Esophagus muscularis mucosa (tissue), 3 donors: ENCODE measurements around the gene ZBTB11.

Experiments
- CTCF ChIP-seq, 3 experiments: fragments of 200-600 bp in 2 of 3; fragments of 450-650 bp in 1 of 3; sonication (generic) in 2 of 3; IDR thresholded peaks; one replicate each; pipeline ENCODE4 v1.5.1; 2017 to 2019; ENCODE audit warnings: antibody characterized with exemption in 3 of 3, mild to moderate bottlenecking in 2 of 3, moderate library complexity in 1 of 3
- POLR2A ChIP-seq: fragments of 450-650 bp; IDR thresholded peaks from one replicate; pipeline ENCODE4 v1.6.1; 2017; ENCODE audit warnings: antibody characterized with exemption, moderate library complexity, mild to moderate bottlenecking, low read depth
- POLR2AphosphoS5 ChIP-seq, 2 donors: sonication (generic); formaldehyde crosslinking; IDR thresholded peaks; one replicate each; pipeline ENCODE4 v1.6.1; 2017; ENCODE audit warnings: antibody characterized with exemption in 2 of 2

GRCh38 chr3:101619734-101620133 lies 57.2 kb downstream of the ZBTB11 start:
- TF ChIP-seq CTCF (IDR thresholded peaks at IDR 0.05) (no peak), POLR2A (no peak), POLR2AphosphoS5 (IDR thresholded peaks at IDR 0.05) (no peak)
